Umbilical cord (tissue), 2 donors: ENCODE data around the gene CRYGB. TPM values are rescaled to one million over a fixed set of nuclear protein-coding genes. Genes with fewer than 3 reads are reported as not detected.

ENCODE experiments used
- DNase-seq: peaks from one replicate; pipeline ENCODE4 v3.0.0-alpha.2; 2015; ENCODE audit warnings: low spot score
- total RNA-seq: library from RNA; depleted of rRNA; stranded (reverse); fragments of >200 nt; gene quantifications from one replicate; pipeline ENCODE4 v1.2.3, GENCODE V29; 2014; ENCODE audit warnings: low replicate concordance; ENCODE audit not compliant: insufficient read depth

CRYGB gene
- total RNA-seq: not detected

GRCh38 chr2:208146006-208146405, at the start of gene CRYGB:
CRYGB (minus strand) TSS chr2:208146158; CDS start chr2:208146120, 38 bp downstream.
- no peak for DNase-seq

DNA sequence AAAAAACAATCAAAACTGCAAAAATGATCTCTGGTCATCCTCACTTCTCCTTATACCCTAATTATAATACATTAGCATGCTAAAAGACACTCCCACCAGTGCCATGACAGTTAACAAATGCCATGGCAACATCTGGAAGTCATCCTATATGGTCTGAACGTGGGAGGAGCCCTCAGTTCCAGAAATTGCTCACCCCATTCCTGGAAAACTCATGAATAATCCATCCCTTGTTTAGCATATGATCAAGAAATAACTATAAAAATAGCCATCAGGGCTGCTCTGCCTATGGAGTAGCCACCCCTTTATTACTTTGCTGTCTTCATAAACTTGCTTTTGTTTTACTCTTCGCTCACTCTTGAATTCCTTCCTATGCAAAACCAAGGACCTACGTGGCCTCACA, 49.6 kb upstream of the CRYGB start:
- no peak for DNase-seq

- DNase-seq: no peak
Measured at GRCh38 chr2:208192611-208193236, 46.8 kb upstream of the CRYGB start.

DNA sequence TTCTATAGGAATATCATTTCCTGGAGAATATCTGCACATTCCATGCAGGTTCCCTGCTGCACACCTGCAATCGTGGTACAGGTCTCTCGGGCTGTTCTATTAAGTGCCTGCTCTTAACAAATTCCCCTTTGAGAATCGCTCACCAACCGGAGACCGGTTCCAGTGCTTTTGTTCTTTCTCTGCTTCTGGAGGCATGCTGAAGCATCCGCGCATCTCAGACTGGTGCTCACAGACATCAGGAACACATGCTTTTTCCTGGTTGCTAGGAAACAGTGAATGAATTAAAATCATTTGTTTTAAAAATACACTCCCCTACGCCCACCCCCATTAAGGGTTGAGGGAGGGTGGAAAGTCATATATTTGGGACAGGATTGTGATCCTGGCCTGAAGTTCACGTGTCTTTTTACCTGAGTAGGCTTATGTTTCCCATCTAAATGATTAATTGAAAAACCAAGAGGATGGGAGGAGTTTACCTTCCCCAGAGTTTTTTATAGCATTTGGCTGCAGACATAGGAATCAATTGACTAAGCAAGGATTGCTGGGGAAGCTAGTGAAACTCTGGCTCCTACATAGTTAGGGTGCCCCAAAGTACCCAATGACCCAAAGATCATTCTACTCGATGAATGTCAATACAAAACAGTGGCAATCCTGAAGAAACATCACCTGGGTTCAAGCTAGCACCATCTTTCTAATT, 44.0 kb upstream of the CRYGB start, which contains the start of gene C2orf80:
TSS of gene C2orf80 (minus strand) at position 221 of the 694 bp plus-strand sequence. CDS start 3,044 bp downstream, outside the sequence.
- no peak for DNase-seq

DNA sequence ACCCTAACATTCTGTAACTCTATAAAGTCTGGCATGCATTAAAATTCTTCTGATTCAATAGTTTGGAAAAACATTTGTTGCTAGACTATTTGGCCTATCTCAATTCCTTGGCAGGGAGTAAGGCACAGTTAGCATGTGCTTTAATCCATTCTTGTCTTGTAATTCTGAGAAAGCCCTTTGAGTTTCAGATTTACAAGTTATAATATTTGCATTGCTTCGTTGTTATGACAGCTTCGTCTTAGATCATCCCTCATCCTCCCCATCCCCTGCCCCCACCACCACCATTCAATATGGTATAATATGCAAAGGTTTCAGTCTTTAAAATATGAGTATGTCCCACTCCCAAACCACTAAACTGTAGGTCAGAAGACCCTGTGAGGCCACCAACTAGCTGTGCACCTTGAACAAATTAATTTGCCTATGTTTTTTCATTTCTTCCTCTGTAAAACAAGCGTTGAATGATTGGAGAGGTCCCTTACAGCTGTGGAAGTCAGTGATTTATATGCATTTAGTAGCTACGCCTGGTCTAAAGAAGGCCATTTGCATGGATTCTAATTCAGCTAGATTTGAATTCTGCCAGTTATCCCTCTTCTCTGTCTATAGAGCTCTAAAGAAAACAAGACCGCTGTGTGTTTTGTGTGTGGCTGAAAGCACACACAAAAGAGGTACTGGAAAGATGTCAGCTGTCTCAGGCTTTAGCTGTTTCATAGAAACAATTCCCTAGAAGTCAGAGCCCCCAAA, 43.3 kb upstream of the CRYGB start:
- no peak for DNase-seq

GRCh38 chr2:208186893-208187292, 40.9 kb upstream of the CRYGB start:
- no peak for DNase-seq

- DNase-seq: no peak
Measured at GRCh38 chr2:208186465-208186864, 40.5 kb upstream of the CRYGB start.

- DNase-seq: no peak
Measured at GRCh38 chr2:208183972-208184705, 38.2 kb upstream of the CRYGB start.

DNA sequence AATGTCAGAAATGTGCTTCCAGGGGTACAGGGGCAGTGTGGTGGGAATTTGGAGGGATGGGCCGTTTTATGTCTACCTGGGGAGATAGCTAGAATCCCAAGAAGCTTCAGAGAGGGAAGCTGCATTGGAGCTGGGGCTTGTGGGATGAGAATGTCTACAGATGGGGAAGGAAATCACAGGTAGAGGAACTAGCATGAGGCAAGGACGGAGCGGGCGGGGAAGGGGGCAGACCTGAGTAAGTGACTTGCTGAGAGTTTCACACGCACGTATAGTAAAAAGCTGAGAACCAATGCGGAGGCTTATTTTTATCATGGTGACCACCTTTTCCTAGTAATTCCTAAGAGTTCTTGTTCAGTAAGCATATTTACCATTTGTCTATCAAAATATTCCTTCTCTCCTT, 37.6 kb upstream of the CRYGB start:
- no peak for DNase-seq

DNA sequence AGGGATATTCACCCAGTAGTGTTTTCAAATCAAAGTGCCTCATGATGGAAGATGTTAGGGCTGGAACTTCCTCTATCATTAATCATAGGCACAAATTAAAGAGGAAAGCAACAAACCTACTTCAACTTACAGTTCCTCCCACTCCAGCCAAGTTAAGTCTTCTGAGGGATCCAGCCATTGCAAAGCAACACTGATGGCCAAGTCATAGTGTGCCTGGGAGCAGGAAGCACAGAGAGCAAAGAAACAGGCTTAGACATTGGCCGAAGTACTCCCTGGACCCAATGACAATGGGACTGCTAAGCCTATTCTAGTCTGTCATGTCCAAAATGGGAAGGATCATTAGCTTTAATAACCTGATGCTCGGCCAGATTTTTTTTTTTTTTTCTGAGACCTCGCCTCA, 36.9 kb upstream of the CRYGB start:
- DNase-seq: no peak

DNA sequence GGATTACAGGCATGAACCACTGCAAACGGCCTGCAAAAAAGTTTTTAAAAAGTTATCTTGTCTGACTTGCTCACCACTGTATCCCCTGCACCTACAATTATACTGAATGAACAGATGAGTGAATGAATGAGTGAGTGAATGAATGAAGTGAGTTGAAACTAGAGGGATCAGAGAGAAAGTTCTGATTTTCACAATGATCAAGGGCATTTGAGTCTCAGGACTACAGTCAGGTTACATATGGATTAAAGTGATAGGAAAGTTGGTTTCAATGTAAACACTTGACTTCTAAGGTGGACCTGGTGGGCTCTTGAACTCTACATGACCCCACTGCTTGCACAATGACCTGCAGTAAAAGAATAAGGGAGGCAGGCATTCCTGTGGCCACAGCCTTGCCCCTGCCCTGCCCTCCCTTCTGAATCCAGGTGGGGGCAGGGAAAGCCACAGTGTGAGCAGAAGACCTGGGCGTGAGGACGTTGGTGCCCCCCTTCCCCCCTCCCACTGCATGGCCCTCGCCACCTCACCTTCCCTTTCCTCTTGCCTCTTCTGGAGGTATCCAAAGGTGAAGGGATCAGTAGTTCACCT, 33.2 kb upstream of the CRYGB start:
- DNase-seq: no peak

DNA sequence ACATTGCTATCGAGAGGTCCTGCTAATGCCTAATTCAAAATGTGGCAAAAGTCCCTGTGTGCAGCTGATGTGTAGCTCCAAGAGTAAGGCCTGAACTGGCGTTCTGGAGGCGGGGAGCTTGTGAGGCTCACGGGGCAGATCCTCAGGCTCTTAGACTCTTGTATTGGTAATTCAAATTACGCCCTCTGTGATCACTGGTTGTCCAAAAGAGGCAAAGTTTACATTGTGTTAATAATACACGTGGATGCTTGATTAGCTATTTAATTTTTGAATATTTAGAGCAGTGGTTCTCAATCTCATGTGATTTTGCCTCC, 29.8 kb upstream of the CRYGB start:
- DNase-seq: no peak

- DNase-seq: peak; percentile 91
Measured at GRCh38 chr2:208175069-208175839, 29.3 kb upstream of the CRYGB start.

DNA sequence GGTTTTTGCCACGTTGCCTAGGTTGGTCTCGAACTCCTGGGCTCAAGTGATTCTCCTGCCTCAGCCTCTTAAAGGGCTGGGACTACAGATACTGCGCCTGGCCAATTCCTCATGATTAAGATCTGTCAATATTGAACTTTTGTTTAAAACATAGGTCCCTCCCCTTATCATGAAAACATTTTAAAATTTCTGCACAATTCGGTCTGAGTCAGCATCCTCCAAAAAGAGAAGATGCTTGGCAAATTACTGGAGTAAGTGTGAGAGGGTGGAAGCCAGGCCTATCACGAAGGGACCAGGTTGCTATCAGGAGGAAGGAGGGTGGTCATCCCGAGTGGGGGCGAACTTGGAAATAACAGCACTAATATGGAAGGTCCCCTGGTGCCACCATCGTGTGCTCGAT, 28.2 kb upstream of the CRYGB start:
- DNase-seq: no peak

GRCh38 chr2:208172125-208172524, 26.2 kb upstream of the CRYGB start:
- no peak for DNase-seq

DNA sequence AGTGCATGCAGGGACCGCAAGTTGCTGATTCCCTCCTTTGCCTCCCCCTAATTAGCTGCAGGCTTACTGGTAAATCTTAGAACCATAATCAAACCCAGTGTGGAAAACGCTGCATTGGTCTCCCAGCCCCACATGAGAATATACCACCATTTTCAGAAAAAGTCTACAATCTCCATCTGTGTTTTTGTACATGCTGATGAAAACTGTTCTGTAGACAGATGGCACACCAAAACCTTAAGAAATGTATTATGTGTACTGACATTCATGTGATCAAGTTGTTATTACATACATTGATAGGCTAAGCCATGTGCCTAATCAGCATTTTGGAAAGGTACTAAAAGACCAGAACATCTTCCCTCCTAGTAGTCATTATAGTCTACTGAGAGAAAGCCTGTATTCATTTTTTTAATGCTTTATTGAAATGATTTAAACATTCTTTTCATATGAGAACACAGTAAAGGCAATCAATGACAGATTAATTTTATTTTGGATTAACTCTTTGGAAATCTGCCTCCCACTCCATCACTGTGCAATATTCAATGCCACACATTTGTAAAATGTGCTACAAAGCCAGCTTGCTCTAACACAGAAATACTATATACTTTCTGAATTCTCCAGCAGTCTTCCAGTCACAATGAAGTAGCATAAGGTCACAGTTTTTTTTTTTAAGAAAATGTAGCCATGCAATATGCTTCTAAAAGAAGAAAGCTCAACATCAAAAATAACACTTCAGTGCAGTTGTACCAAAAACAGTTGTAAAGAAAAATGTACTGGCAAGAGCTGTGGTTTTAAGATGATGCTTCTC, 19.2 kb upstream of the CRYGB start:
- DNase-seq: peak; percentile 11

GRCh38 chr2:208163489-208163888, 17.5 kb upstream of the CRYGB start, which contains the start of gene CRYGA:
CRYGA (minus strand) TSS chr2:208163589; CDS start chr2:208163556, 33 bp downstream.
- DNase-seq: no peak

DNA sequence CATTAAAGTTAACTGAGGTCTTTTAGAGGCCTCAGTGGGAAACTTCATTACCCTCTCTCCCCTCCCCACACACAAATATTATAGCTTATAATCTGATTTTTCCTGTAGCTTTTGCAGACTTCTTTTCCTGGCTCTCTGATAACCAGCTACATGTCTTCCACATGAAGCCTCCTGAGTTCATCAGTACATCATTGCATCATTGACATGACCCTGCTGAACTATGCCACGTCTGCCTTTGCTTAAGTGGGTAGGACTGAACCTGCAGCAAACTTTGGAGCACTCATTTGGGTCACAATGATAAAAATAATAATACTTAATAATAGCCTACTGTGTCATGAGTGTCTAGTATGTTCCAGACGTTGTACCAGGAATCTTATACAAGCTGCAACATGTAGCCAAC, 10.5 kb upstream of the CRYGB start:
- no peak for DNase-seq

- DNase-seq: no peak
Measured at GRCh38 chr2:208153156-208153555, 7.2 kb upstream of the CRYGB start.

GRCh38 chr2:208150956-208151355, 5.0 kb upstream of the CRYGB start:
- no peak for DNase-seq
